Activated CD8-positive, alpha-beta T cell treated with anti-CD3 and anti-CD28 coated beads for 36 hours (primary cell): ENCODE measurements around the gene WDFY2. TPM values are rescaled to one million over a fixed set of nuclear protein-coding genes. Genes with fewer than 3 reads are reported as not detected.

Experiments used
- ATAC-seq: fragments of 200-7000 bp; cut with Tn5 transposase; one replicate; pipeline ENCODE4 v1.10.0; 2021; ENCODE audit warnings: mild to moderate bottlenecking, moderate library complexity
- CTCF ChIA-PET: fragments of 350-600 bp; sonication (Branson Sonifier 250); formaldehyde crosslinking; loops from one replicate; lab custom pipeline; 2021; ENCODE audit warnings: antibody characterized with exemption; lab: Charles Lee
- POLR2A ChIA-PET: fragments of 350-600 bp; sonication (Branson Sonifier 250); formaldehyde crosslinking; loops from one replicate; lab custom pipeline; 2021; ENCODE audit warnings: antibody characterized with exemption; lab: Charles Lee
- DNase-seq: peaks from one replicate; pipeline ENCODE4 v3.0.0-alpha.2; 2020
- H3K27ac Mint-ChIP-seq: one replicate; pipeline ENCODE4 v1.8.0; 2021; ENCODE audit warnings: mild to moderate bottlenecking, mixed read lengths
- H3K27me3 Mint-ChIP-seq: one replicate; pipeline ENCODE4 v1.8.0; 2021; ENCODE audit warnings: mixed read lengths
- H3K36me3 Mint-ChIP-seq: one replicate; pipeline ENCODE4 v1.8.0; 2021; ENCODE audit warnings: low read depth, mixed read lengths
- H3K4me1 Mint-ChIP-seq: one replicate; pipeline ENCODE4 v1.8.0; 2021; ENCODE audit warnings: low read depth, mixed read lengths
- H3K4me3 Mint-ChIP-seq: one replicate; pipeline ENCODE4 v1.8.0; 2021; ENCODE audit warnings: mild to moderate bottlenecking, moderate library complexity, mixed read lengths
- H3K9me3 Mint-ChIP-seq: one replicate; pipeline ENCODE4 v1.8.0; 2021; ENCODE audit warnings: mixed read lengths
- CTCF ChIP-seq: fragments of 200-600 bp; IDR thresholded peaks from one replicate; pipeline ENCODE4 v1.8.0; 2022; ENCODE audit warnings: antibody characterized with exemption, mild to moderate bottlenecking
- intact Hi-C: fragments of 100-400 bp; cut with micrococcal nuclease; formaldehyde crosslinking; loops from one replicate; pipeline ENCODE4 v1.10.0; 2022
- total RNA-seq, 2 experiments: library from RNA; stranded (reverse); gene quantifications; one replicate each; pipeline ENCODE4 v1.2.3, GENCODE V29; 2021

Gene WDFY2
- total RNA-seq, 2 experiments from 2014 or later, result 11.2 to 11.6 TPM

GRCh38 chr13:51769455-51770127 is 185.3 kb downstream of the WDFY2 start:
- ChIA-PET POLR2A (no interaction called here), CTCF (interaction anchor here (1.3 kb wide), 1 partner anchor 28 kb away, joined by 3 read pairs; no protein-coding TSS in a partner anchor)
- intact Hi-C loops, result no loop called here
- peaks cover 3% of the 10 kb centered on the region for H3K36me3 Mint-ChIP-seq
- no peak for TF ChIP-seq CTCF
- H3K9me3 Mint-ChIP-seq, result no peaks in the 10 kb centered on the region
- DNase-seq (no peak), ATAC-seq (no peak)
- H3K4me1 Mint-ChIP-seq, result peaks cover 17% of the 10 kb centered on the region
- H3K27ac Mint-ChIP-seq, result no peak overlapping the region
- no peaks in the 10 kb centered on the region for H3K27me3 Mint-ChIP-seq
- H3K4me3 Mint-ChIP-seq, result no peak overlapping the region

- peaks cover 3% of the 10 kb centered on the region for H3K36me3 Mint-ChIP-seq
Observed at GRCh38 chr13:51770160-51770559, 185.9 kb downstream of the WDFY2 start.

GRCh38 chr13:51770681-51771417 is 186.6 kb downstream of the WDFY2 start:
- TF ChIP-seq CTCF, result no peak

More at GRCh38 chr13:51770160-51770559, 185.9 kb downstream of the WDFY2 start:
- Mint-ChIP-seq H3K27me3 (no peaks in the 10 kb centered on the region), H3K27ac (no peak overlapping the region), H3K4me1 (peaks cover 11% of the 10 kb centered on the region), H3K4me3 (no peak overlapping the region), H3K9me3 (no peaks in the 10 kb centered on the region)
- TF ChIP-seq CTCF, result no peak
- no peak for DNase-seq
- POLR2A ChIA-PET, result no interaction called here
- CTCF ChIA-PET, result interaction anchor here (1.3 kb wide), 1 partner anchor 28 kb away, joined by 3 read pairs; no protein-coding TSS in a partner anchor
- intact Hi-C loops, result no loop called here
- no peak for ATAC-seq

GRCh38 chr13:51771418-51772104 is 187.3 kb downstream of the WDFY2 start:
- no peak overlapping the region for H3K4me3 Mint-ChIP-seq
- H3K27ac Mint-ChIP-seq, result no peak overlapping the region
- TF ChIP-seq CTCF, result no peak
- H3K36me3 Mint-ChIP-seq, result peaks cover 3% of the 10 kb centered on the region
- H3K4me1 Mint-ChIP-seq, result no peaks in the 10 kb centered on the region
- ATAC-seq, result no peak
- no peak for DNase-seq
- intact Hi-C loops, result no loop called here
- CTCF ChIA-PET, result interaction anchor here (1.2 kb wide), 1 partner anchor 26 kb away, joined by 3 read pairs; no protein-coding TSS in a partner anchor
- POLR2A ChIA-PET, result no interaction called here
- H3K9me3 Mint-ChIP-seq, result no peaks in the 10 kb centered on the region
- H3K27me3 Mint-ChIP-seq, result no peaks in the 10 kb centered on the region

More at GRCh38 chr13:51770681-51771417, 186.6 kb downstream of the WDFY2 start:
- POLR2A ChIA-PET, result no interaction called here
- H3K4me3 Mint-ChIP-seq, result no peak overlapping the region
- no peaks in the 10 kb centered on the region for H3K27me3 Mint-ChIP-seq
- DNase-seq (no peak), ATAC-seq (no peak)
- intact Hi-C loops, result no loop called here
- H3K36me3 Mint-ChIP-seq, result peaks cover 3% of the 10 kb centered on the region
- CTCF ChIA-PET, result interaction anchor here (1.3 kb wide), 1 partner anchor 29 kb away, joined by 3 read pairs; no protein-coding TSS in a partner anchor
- peaks cover 4% of the 10 kb centered on the region for H3K4me1 Mint-ChIP-seq
- H3K27ac Mint-ChIP-seq, result no peak overlapping the region
- H3K9me3 Mint-ChIP-seq, result no peaks in the 10 kb centered on the region
